Measurements from ENCODE around the gene PAQR7.

Gene PAQR7

DNA sequence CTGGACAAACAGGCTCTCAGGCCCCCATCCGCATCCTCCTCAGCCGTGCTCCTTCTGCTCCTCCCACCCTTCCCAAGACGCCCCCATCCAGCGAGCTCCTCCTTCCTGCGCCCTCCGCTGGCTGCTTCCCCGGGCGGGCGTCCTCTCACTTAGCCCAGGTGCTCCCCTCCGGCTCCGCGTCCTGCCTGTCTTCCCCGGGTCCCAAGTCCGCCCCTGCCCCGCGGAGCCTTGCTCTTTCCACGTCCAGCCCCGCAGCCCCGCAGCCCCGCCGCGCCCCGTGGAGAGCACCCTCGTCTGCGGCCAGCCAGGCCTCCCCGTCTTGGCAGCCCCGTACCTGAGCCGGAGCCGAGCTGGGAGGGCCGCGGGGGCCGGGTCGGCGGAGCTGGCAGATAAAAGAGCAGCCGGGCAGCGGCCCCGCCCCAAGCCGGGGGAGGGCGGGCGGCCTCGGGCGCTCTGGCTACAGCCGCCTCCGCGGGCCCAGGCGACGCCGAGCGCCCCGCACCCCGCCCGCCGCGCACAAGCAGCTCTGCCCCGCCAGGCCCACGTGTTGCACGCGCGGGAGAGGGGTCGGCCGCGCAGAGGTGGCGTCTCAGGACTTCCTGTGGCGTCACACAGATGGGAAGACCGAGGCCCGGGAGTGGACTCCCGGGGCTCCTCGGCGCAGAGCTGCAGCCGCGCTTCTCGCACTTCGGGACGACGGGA, at the start of gene PAQR7:
TSS of gene PAQR7 (minus strand) at position 555 of the 702 bp plus-strand sequence. CDS start 11,869 bp downstream, outside the sequence.
- in situ Hi-C loops (cut with MboI; ENCODE audit: low sequenced_read_pairs), result no loop called here

DNA sequence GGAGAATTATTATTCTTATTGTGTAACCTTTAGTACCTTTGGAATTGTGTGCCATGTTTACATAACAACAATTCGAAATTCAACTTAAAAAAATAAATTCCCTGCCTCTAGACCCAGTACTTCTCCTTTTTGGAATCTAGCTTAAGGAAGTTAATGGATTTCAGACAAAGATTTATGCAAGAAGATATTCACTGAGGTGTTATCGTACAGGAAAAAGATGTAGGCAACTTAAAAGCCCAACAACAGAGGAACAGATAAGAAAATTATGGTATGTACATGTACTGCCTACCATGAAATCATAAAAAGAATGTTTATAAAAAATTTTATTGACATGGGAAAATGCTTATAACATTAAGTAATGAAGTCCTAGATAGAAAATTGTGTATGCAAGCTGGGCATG, 48.9 kb upstream of the PAQR7 start:
- in situ Hi-C loops (cut with MboI; ENCODE audit: low sequenced_read_pairs), result no loop called here

DNA sequence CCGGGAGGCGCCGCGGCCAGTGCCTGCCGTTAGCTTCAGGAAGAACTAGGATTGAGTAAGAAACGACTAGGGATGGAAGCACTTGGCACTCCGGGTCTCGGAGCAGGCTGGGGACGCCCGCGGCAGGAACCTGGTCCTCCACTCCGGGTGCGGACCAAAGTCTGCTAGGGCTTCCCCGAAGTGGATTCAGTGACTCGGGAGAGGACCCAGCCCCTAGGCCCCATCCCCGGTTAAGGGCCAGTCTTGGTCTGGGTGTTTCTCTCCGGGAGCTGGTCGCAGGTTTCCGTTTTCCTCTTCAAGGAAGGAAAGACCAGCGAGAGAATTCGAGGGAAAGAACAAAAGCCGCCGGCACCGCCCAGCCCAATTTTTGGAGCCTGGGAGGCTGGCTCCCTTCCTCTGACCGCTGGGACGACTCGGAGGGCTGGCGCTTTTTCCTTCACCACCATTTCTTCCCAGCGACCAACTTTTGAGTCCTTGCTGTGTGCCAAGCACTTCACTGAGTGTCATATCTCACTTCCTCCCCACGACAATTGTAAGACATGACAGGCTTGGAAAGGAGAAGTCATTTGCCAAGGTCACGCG, 47.6 kb upstream of the PAQR7 start:
- in situ Hi-C loops (cut with MboI; ENCODE audit: low sequenced_read_pairs), result no loop called here

DNA sequence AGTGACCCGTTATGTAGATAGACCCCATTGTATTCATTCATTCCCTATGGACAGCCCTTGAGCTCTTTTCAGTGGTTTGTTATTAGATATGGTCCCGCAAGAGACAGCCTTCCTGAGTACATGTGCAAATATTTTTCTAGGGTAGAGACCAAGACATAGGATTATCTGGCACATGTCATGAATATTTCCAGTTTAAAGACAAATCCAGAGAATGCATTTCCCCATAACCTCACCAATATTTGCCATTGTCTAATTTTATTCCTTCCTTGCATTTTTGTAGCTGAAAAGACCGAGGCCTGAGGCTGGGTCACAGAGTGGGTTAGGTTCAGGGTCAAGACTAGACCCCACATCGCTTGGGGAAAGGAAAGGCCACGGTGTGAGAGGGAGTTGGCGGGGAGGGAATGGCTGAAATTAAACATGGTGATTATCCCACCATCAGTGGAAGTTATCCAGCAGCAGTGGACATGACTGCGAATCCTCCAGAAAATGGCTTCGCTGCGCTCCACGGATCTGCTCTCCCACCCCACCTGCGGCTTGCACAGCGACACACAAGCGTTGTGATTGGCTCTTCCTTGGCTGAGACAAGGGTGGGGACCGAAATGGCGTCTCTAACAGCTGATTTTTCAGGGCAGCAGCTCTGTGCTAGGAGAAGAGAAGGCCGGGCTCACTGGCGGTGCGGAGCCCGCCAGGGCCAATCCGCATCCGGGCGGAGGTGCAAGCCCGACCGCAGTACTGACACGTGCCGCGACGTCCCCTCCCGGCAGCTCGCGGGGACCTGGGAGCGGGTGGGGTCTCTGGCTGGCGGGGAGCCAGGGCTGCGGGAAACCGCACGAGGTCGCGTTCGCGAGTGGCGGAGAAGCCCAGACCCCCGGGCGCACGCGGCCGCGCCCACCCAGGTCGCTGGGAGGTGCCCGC, 46.8 kb upstream of the PAQR7 start:
- in situ Hi-C loops (cut with MboI; ENCODE audit: low sequenced_read_pairs), result no loop called here

- in situ Hi-C loops (cut with MboI; ENCODE audit: low sequenced_read_pairs), result no loop called here
Observed at GRCh38 chr1:25918615-25919014, 43.1 kb upstream of the PAQR7 start.

GRCh38 chr1:25917996-25918395, 42.5 kb upstream of the PAQR7 start:
- in situ Hi-C loops (cut with MboI; ENCODE audit: low sequenced_read_pairs), result no loop called here

DNA sequence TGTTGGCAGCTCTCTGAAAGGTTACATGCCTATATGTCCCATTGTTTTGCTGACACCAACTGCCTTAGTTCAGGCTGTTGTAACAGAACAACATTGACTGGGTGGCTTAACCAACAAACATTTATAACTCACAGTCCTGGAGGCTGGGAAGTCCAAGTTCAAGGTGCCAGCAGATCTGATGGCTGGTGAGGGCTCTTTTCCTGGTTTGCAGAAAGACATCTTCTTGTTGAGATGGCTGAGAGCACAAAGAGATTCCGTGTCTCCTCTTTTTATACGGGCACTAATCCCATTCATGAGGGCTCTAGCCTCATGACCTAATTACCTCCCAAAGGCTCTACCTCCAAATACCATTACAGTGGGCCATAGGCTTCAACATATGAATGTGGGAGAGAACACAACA, 41.0 kb upstream of the PAQR7 start:
- in situ Hi-C loops (cut with MboI; ENCODE audit: low sequenced_read_pairs), result no loop called here

DNA sequence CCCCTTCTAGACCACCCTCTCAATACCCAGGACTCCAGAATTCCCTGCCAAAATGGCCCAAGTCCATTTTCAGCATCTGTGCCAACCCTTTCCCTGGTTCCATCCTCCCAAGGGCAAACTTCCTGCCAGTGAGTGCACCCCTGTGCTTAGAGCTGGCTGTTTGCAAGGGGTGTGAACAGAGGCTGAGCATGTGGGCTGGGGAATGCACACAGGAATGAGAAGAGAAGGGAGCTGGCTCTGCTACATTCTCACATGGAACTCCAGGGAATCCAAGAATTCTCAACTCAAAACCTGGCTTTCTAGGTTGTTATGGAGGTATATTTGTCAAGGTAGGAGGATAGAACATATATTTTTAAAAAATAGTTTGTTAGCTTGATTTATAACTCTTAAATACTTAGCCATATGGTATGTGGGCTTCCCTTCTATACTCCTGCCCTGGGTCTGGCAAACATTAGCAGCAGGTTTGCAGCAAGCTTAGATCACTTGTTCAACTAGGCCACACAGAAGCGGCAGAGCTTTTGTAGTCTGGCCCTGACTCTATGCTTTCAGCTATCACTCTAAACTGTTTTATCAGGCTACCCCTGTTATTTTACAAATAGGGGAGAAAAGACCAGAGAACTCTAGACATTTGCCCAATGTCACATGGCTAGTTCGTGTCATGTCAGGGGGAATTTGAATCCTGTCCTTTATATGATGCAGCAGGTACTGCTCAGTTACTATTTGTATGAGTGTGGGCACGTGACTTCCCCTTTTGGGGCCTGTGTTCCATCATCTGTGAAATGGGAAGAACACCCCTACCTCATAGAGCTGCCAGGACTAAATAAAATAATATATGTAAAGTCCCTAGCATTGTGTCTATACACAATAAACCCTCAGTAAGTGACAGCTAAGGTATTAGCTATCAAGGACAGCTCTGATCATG, 38.8 kb upstream of the PAQR7 start:
- in situ Hi-C loops (cut with MboI; ENCODE audit: low sequenced_read_pairs), result no loop called here

GRCh38 chr1:25913206-25913605, 37.7 kb upstream of the PAQR7 start:
- in situ Hi-C loops (cut with MboI; ENCODE audit: low sequenced_read_pairs), result no loop called here

- in situ Hi-C loops (cut with MboI; ENCODE audit: low sequenced_read_pairs), result no loop called here
Observed at GRCh38 chr1:25912076-25912831, 36.7 kb upstream of the PAQR7 start.

GRCh38 chr1:25911162-25911561, 35.7 kb upstream of the PAQR7 start:
- in situ Hi-C loops (cut with MboI; ENCODE audit: low sequenced_read_pairs), result no loop called here

DNA sequence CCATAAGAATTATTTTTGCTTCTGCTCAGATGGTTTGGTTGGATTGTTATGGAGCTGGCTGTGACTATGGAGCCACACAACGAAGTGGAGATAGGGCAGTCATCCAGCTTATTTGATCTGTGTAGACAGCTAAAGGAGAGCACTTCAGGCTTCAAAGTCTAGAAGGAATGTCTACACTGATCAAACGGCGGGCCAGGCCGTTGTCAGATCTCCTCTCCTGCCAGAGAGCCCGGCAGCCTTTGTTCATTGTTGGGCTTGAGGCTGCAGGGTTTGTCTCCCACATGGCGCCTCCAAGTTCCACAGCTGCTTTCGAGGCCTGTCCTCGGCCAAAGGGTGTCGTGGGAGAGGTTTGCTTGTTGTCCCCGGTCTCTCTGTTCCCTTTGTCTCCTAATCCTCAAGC, 33.5 kb upstream of the PAQR7 start:
- in situ Hi-C loops (cut with MboI; ENCODE audit: low sequenced_read_pairs), result no loop called here

DNA sequence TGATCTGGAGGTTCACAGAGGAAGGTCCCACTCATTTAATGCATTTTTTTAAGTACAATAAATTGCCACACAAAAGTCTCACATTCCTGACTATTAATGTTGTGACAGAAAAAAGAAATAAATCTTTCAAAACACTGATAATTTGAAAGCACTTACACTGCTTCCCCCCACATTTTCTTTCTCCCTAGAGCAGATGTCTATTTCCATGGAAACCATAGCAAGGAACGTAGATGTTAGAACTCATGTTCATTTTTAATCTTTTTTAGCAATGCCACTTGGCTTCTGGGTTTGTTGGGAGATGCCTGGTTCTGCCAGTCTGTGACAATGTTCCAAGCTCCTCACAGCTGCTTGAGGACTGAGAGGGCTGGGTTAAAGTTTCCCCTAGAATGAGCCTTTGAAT, 32.7 kb upstream of the PAQR7 start:
- in situ Hi-C loops (cut with MboI; ENCODE audit: low sequenced_read_pairs), result no loop called here

DNA sequence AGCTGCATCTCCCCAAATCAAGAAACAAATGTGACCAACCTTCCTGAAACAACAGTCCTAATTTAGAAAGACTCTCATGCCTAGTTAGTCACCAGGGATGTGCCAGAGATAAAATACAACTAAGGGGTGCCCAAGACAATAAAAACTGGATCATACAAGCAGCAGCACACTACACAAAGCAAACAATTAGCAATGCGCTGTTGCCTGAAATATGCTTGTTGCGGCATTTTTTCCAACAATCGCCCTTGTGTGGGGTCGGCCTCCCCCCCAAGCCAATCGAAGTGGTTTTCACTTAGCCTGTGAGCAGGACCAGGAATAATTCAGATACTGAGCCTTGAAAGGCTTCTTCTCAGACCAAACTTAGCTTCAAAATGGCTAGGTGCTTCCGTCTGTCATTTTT, 32.1 kb upstream of the PAQR7 start:
- in situ Hi-C loops (cut with MboI; ENCODE audit: low sequenced_read_pairs), result no loop called here

DNA sequence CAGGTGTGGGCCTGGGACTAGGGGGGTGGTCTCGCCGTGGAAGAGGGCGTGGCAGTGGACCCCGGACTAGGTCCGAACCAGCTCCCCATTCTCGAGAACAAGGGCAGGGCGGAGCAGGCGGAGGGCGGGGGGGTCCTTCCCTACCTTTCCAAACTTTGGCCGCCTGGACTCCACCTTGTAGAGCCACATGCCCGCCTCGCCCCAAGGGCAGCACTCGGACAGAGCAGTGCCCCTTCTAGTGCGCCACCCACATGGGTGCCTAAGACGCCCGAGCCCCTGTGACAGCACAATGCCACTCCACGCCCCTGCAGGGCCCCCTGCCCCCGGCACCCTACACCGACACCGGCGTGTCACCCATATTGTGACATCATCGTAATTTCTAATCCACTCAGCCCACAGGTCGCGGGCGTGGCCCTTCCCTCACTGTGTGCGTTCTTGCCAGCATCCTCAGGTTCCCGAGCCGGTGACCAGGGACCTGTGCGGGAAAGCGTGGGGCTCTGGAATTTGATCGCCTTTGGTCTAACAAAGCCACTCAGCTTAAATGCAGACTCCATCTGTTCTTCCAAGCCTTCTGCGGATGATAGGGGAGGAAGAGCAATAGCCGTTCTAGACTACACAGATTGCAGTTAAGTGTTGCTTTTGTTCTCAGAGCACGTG, 31.3 kb upstream of the PAQR7 start:
- in situ Hi-C loops (cut with MboI; ENCODE audit: low sequenced_read_pairs), result no loop called here

DNA sequence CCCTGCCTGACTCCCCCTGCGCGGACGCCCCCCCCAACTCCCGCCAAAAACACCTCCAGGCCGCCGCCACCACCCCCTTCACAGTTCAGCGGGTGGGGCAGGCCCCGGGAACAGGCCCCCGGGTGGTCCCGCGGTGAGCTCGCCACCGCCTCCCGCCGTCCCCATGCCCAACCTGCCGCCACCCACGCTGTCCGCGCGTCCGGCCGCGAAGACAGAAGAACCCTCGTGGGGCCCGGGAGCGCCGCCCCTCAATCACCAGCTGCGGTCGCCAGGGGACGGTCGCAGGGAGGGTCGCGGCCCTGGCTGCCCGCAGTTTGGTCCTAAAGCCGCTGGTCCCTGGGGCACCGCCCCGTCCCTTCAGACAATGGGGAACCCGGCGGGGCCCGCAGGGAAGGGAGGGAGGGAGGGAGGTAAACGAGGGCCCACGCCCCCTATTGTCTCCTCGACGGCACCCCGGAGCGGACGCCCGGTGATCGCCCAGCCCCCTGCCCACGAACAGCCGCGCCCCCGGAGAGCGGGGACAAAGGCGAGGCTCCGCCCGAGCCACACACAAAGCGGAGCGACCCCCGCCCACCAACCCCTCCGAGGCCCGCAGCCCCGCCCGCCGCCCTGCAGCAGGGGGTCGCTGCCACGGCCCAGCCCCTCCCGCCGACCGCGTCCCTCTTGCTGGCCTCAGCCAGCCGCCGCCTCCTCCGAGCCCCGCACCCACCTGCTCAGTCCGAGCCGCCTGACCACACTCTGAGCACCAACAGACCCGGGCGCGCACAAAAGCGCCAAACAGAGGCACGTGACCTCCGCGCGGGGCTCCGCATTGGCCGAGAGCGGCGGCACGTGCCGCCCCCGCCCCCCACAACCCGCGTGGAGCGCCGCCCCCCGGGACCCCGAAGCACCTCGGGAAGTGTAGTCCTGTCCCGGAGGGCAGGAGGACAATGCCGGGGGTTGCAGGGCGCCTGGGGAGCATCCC, 30.5 kb upstream of the PAQR7 start, which contains the start of gene STMN1:
TSS of gene STMN1 (minus strand) at position 740 of the 964 bp plus-strand sequence. CDS start 1,743 bp downstream, outside the sequence.
- in situ Hi-C loops (cut with MboI; ENCODE audit: low sequenced_read_pairs), result no loop called here

DNA sequence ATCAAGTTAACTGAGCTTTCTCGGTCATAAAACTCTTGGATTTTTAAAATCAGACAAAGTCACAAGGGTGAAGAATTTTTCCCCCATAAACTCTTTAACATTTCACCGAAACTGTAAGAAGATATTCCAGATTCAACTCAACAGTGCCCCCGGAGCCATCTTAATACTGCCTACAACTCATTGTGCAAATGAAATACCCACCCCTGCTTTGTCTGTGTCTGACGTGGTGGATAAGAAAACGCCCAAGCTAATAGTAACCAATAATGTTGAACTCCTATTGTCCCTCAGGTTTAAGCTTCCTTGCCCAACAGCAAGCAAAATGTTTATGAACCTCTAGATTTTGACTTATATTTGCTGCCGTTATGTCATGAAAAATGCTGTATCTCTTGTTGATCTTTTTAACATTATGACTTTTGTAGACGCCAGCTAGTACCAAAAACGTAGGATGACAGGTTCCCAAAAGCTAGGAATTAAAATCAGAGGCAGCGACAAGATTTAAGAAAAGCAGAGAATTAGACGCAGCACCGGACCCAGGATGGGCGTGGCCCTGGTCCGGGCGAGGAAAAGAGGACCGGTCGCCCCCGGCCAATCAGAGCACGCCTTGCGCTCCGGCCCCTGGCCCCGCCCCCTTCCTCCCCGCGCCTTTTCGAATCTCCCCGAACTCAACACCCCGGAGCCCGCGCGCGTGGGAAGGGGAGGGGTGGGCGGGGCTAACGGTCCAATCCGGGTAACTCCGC, 29.6 kb upstream of the PAQR7 start:
- in situ Hi-C loops (cut with MboI; ENCODE audit: low sequenced_read_pairs), result no loop called here

- in situ Hi-C loops (cut with MboI; ENCODE audit: low sequenced_read_pairs), result no loop called here
Observed at GRCh38 chr1:25903986-25904385, 28.5 kb upstream of the PAQR7 start.
